HTERT RPE-1 (cell line): Measurements from ENCODE around the gene FOXS1.

Source experiments
- in situ Hi-C: fragments of 300-500 bp; cut with MboI; formaldehyde crosslinking; loops from 4 replicates; pipeline ENCODE4 v1.14.3; 2020; ENCODE audit warnings: low sequenced_read_pairs

FOXS1 gene

GRCh38 chr20:31861385-31862156, 16.2 kb upstream of the FOXS1 start:
- in situ Hi-C loops: no loop called here

GRCh38 chr20:31861135-31861384, 15.7 kb upstream of the FOXS1 start:
- in situ Hi-C loops: no loop called here

GRCh38 chr20:31860390-31861134, 15.2 kb upstream of the FOXS1 start:
- in situ Hi-C loops: no loop called here

- in situ Hi-C loops: no loop called here
Observed at GRCh38 chr20:31859998-31860380, 14.6 kb upstream of the FOXS1 start.

- in situ Hi-C loops: no loop called here
Observed at GRCh38 chr20:31859266-31859997, 14.0 kb upstream of the FOXS1 start.

- in situ Hi-C loops: no loop called here
Observed at GRCh38 chr20:31858760-31859083, 13.3 kb upstream of the FOXS1 start.

- in situ Hi-C loops: no loop called here
Observed at GRCh38 chr20:31857861-31858759, 12.7 kb upstream of the FOXS1 start.

GRCh38 chr20:31856516-31856915, 11.1 kb upstream of the FOXS1 start:
- in situ Hi-C loops: no loop called here

- in situ Hi-C loops: no loop called here
Observed at GRCh38 chr20:31853481-31853880, 8.1 kb upstream of the FOXS1 start.

GRCh38 chr20:31851240-31851955, 6.0 kb upstream of the FOXS1 start:
- in situ Hi-C loops: no loop called here

GRCh38 chr20:31849306-31849930, 4.0 kb upstream of the FOXS1 start:
- in situ Hi-C loops: no loop called here

GRCh38 chr20:31848088-31848999, 2.9 kb upstream of the FOXS1 start:
- in situ Hi-C loops: no loop called here

- in situ Hi-C loops: no loop called here
Observed at GRCh38 chr20:31846793-31847138, 1.4 kb upstream of the FOXS1 start.

GRCh38 chr20:31844737-31845299, 586 bp downstream of the FOXS1 start:
- in situ Hi-C loops: no loop called here

GRCh38 chr20:31843881-31844280, 1.5 kb downstream of the FOXS1 start:
- in situ Hi-C loops: no loop called here

- in situ Hi-C loops: no loop called here
Observed at GRCh38 chr20:31843288-31843687, 2.1 kb downstream of the FOXS1 start.

- in situ Hi-C loops: no loop called here
Observed at GRCh38 chr20:31842471-31843157, 2.8 kb downstream of the FOXS1 start.

- in situ Hi-C loops: no loop called here
Observed at GRCh38 chr20:31841928-31842327, 3.5 kb downstream of the FOXS1 start.
